Activated naive CD4-positive, alpha-beta T cell treated with Interleukin-2 at 50 U/mL for 16 hours (primary cell): Measurements from ENCODE around the gene THAP6.
A peak's percentile ranks its signal among the peaks of the same experiment; 100 is the strongest.
"Not testable (repeated sequence)": the region's sequence is repeated elsewhere in the genome, so short reads cannot be mapped to it uniquely, and the experiment has no call there.

ENCODE experiments used
- DNase-seq: peaks from one replicate; pipeline ENCODE4 v3.0.0-alpha.2; 2020

The THAP6 gene, protein sequence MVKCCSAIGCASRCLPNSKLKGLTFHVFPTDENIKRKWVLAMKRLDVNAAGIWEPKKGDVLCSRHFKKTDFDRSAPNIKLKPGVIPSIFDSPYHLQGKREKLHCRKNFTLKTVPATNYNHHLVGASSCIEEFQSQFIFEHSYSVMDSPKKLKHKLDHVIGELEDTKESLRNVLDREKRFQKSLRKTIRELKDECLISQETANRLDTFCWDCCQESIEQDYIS

DNA sequence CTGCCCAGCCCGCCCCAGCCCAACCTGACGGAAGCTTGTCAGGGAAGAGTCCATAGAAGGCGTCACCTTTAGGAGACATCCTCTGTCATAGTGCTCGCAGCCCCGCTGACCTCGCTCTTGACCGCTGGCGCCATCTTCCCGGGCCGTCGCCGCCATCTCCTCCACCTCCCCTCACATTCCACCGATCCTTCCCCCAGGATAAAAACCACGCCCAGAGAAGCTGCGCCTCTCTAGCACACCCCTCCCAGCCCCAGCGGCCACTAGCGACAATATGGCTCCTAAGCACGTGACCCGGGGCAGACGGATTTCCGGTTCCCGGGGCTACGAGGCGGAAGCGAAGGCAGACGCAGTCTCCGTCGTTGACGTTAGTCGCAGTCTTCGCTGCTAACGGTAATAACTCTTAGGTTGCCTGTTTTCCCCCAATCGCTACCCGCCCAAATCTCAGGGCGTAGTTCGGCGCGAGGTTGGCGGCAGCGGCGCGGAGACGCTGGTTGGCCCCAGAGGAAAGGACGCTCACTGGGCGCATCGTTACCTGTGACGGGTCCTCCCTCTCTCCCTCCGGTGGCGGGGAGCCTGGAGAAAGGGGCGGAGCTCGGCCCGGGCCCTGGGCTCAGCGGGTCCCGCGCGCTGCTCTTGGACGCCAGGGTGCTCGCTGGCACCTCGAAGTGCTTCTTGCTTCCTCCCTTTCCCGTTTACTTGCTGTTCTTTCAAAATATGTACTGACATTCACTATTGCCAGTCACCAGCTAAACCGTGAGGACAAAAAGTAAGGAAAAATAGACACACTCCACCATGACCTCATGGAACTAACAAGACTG, at the start of gene THAP6, which contains the start of gene RCHY1:
Gene THAP6 (plus strand): TSS at position 343 of the 818 bp plus-strand sequence. CDS start 980 bp downstream, outside the sequence.
Gene RCHY1 (minus strand): TSS at position 273 of the 818 bp plus-strand sequence. CDS start 117 bp downstream, at position 156.
- peak; percentile 94 for DNase-seq

DNA sequence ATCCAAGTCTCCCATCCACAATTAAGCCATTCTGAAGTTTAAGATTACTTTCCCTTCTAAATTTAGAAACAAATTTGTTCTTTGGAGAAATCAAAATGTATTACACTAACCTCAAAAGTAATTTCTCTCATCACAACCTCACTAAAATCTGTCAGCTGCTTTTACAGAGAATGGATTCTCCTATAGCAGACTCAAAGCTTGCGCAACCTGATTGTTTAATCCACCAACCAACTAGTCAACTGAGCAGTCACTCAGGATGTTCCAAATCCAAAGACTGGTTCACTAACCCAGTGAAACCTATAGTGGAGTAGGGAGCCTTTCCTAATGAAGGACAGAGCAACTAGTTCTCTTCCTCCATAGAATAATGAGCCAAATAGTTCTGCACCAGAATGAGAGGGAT, 44.4 kb upstream of the THAP6 start:
- DNase-seq, result no peak

DNA sequence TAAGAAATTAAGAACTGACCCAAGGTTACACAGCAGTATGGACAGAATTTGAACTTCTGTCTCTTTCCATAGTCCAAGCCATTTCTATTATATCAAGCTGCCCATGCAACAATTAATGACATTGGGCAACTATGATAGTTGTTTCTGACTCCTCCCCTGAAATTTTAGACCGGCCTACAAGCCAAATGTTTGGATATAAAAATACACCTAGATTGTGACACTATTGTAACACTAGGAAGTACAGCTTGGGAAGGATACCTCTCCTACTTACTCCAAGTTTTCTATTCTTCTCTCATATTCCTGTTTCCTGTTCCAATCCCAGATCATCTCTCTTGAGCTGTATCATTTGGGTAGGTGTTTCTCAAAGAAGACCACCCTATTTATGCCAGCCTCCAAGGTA, 43.5 kb upstream of the THAP6 start:
- no peak for DNase-seq

DNA sequence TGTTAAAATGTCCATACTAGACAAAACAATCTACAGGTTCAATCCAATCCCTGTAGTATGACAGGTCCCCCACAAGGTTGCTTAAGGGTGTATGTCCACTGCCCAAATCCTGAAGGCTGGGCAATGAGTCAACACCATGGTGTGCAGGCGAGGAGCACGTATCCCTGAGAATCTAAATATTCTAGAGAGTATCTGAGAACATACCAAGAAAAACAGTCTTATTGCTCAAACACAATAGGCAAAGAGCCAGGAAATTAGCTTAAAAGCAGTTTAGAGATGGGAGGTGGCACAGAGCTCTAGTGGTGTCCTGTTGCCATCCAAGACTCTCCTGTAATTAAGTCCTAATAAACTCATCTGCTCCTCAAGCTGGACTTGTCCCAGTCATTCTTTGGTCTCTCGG, 37.1 kb upstream of the THAP6 start:
- no peak for DNase-seq

DNA sequence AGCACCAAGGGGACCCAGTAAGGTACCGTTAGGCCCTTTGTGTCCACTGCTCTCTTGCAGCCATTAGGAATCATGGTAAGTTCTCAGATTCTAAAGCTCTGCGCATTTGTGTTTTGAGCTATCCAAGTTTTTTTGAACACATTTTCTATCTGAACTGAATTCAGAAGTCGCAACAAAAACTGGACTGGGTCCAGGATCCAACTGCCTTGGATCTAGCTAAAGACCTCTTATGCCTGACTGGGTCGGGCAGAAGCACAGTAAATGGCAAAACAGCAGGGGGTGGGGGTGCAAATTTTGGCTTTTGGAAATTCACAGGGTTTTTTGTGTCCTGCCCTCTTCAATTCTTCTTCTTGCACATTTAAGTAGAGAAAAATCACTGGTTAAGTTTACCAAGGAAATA, 30.1 kb upstream of the THAP6 start:
- DNase-seq, result no peak

DNA sequence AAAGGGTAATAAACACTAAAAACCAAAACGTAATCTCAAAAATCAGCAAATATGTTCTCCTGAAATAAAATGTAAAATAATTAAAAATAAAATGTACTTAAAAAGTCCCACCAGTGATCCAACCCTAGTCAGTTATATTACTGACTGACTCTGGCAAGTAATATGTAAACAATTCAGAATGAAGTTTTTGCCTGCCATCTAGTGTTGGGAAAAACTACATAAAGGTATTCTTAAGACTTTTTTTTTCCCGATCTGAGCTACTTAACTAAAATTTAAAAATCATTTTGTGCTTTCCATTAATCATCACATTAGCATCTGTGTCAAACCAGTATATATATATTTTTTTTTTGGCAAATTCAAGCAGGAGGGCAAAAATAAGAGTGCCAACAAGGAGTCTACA, 24.1 kb upstream of the THAP6 start:
- no peak for DNase-seq

DNA sequence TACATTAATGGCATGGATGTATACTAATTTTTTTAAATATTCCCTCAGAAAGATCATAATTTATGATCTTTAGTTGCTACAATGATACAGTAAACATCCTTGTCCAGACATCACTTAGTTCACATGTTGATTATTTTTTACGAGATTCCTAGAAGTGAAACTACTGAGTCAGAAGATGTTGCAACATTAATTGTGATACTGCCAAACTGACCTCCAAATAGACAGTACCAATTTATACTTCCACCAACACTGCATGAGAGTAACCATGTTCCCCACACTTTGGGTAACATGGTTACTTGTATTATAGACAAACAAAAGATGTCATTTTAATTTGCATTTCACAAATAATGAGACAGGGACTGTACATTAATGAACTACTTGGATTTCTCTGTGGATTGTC, 19.7 kb upstream of the THAP6 start:
- DNase-seq, result no peak

DNA sequence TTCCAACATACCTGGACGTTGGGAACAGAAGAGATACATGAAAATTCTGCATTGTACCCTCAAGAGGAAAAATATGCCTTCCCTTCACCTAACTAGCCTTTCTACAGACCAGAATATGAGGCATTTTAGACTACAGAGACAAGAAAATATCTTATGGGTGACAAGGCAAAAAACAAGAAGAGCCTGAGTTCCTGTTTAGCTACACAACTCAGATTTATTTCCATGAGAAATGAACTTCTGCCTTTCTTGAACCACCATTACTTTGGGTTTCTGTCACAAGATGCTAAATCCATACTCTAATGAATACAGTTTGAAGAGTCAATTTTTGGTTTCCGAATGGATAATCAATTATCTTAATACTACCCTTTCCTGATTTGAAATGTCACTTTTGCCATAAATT, 18.8 kb upstream of the THAP6 start:
- DNase-seq, result no peak

DNA sequence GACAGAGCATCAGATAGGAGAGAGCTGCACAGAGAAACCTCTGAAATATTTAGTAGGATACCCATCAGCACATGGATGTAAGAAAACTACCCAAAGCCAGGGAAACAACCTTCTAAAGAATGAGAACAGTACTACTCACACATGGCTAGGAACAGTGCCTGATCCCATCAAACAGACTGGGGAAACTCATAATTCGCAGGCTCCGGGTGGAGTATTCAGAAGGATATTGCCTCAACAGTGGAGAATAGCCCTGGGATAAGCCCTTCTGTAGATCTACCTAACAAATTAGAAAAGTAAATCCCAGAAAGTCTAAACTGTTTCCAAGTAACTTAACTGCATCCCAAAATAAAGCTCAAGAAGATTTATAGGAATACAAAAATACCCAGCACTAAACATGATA, 17.9 kb upstream of the THAP6 start:
- DNase-seq, result no peak

DNA sequence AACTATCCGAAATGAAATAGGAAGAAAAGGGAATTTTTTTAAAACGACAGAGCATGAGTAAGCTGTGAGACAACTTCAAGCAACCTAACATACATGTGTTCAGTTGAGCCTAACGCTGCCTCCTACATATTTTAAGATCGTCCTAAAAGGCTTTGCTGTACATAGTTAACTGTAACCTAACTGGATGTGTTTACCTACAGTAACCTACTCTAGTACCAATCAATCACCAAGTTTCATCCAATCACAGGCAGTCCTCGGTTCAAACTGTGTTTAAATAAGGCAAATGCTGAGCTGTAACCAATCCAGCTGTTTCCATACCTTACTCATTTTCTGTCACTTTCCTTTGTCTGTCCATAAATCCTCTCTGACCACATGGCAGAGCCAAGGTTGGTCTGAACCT, 17.1 kb upstream of the THAP6 start:
- no peak for DNase-seq

DNA sequence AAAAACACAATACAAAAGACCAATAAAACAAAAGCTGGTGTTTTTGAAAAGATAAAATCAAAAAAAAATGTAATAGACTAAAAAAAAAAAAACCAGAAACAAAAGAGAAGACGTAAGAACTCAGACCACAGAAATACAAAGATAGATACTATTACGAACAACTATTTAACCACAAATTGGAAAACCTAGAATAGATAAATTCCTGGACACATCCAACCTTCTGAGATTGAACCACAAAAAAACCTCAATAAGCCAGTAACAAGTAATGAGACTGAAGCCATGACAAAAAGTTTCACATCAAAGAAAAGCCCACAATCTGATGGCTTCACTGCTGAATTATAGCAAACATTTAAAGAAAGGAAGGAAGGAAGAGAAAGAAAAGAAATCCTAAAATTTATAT, 16.2 kb upstream of the THAP6 start:
- DNase-seq, result no peak

DNA sequence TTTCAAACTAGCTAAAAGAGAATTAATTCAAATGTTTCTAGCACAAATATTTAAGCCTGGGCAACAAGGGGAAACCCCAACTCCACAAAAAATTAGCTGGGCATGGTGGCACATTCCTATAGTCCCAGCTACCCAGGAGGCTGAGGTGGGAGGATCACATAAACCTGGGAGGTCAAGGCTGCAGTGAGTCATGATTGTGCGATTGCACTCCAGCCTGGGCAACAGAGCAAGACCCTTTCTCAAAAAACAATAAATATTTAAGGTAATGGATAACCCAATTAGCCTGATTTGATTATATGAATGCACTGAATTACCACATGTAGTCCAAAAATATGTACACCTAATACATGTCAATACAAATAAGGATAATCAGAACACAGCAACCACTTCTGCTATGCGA, 14.4 kb upstream of the THAP6 start:
- no peak for DNase-seq

DNA sequence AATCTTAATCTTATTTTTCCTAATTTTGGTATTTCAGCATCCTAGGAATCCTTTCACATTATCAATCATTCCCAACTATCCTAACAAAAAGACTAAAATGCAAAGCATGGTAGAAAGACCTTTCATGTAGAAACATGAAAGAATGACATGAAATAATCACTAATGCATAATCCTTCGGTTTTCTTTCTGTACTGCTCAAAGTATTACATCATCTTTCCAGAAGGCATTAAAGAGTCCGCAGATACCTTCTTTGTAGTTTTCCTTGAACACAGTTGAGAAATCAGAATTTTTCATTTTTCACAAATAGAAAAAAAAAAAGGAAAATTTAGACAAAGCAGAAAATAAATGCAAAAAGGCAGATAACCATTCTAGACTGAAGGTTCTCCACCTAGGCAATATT, 11.6 kb upstream of the THAP6 start:
- DNase-seq, result no peak

DNA sequence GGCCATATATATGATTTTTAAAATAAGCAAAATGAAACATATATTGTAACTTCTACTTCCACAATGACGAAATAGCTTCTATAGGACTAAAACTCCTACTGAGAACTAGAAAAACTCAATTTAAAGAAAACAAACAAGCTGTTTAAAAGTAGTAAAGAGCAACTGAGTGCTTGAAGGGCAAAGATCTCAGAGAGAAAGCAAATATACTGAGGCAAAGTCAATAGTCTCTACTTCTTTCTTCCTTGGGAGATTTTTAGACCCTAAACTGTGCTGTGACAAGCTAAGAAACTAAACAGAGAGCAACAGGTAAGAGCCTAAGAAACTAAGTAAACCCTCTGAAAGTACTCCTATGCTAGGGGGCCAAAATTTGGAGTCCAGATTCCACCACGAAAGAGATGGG, 8.6 kb upstream of the THAP6 start:
- no peak for DNase-seq

DNA sequence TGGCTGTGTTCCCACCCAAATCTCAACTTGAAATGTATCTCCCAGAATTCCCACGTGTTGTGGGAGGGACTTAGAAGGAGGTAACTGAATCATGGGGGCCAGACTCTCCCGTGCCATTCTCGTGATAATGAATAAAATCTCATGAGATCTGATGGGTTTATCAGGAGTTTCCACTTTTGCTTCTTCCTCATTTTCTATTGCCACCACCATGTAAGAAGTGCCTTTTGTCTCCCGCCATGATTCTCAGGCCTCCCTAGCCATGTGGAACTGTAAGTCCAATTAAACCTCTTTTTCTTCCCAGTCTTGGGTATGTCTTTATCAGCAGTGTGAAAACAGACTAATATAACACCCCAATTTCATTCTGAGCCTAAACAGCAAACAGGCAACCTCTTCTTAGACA, 4.7 kb upstream of the THAP6 start:
- not testable (repeated sequence) for DNase-seq

DNA sequence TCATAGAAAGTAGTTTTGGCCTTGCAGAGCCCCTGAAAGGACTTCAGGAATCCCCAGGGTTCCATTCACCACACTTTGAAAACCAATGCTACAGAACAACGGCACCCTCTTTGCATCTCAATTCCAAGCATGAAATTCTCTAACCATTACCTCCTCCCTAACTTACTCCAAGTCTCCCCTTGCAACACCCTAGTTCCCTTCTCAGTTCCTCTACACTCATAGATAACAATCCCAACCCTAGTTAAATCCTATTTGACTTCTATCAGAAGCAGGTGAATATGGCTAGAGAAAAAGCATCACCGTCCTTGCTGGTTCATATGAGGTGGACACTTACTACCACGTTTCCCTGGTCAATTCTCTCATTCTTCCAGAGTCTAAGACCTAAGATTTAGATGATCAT, 2.4 kb upstream of the THAP6 start:
- DNase-seq, result no peak

DNA sequence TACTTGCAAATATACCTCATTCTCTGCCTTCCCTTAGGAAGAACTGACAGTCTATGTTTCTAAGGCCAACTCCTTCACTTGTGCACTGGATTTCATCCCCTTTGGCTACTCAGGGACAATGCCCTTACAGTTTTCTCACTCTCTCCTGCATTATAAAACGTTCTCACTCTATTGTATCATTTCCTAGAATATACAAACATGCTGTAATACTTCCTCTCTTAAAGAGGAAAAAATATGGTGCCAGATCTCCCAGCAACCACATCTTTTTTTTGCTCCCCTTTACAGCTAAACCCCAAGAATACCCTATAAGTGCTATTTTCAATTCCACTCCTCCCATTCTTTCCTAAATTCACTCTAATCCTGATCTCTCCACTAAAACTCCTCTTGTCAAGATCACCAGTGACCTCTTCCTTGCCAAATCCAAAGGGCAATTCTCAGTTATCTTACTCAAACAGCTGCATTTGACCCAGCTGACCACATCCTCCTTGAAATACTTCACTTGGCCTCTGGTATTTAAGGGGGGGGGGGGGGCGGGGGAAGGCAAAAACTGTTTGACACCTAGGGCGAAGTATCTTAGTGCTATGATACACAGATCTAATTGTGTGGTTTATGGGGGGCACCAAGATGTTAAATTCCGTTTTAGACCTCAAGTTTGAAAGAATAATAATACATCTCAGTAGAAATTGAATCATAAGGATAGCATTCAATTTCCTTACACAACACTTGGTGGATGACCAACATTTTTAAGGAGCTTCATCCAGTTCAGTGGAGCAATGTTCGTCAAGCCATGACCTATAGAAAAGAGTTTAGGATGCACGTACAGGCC, 1.7 kb upstream of the THAP6 start:
- DNase-seq, result no peak

DNA sequence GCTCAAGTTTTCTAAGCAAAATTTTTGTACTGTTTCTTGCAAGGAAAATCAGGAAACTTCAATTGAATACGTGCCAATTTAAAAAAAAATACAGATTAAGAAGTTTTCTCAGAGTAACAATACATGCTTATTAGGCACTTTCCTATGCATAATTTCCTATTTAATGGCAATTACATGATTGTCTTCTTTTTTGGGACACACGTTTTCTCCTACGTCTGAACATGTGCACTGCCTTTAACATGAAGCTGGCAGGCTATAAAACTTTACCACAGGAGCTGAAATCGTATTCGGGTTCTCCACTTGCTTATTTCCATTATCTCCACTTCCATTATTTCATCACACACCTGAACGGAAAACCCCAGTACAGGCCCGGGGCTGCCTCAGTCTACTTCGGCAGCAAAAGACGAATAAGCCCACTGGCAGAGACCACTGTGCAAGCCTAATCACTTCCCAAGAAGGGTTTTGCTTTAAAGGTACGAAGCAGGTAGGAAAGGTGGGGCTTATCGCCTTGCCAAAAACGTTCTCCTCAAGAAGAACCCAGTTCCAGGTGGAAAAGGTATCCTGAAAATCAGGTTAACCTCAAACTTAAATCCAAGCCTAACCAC, 645 bp upstream of the THAP6 start:
- DNase-seq, result no peak

DNA sequence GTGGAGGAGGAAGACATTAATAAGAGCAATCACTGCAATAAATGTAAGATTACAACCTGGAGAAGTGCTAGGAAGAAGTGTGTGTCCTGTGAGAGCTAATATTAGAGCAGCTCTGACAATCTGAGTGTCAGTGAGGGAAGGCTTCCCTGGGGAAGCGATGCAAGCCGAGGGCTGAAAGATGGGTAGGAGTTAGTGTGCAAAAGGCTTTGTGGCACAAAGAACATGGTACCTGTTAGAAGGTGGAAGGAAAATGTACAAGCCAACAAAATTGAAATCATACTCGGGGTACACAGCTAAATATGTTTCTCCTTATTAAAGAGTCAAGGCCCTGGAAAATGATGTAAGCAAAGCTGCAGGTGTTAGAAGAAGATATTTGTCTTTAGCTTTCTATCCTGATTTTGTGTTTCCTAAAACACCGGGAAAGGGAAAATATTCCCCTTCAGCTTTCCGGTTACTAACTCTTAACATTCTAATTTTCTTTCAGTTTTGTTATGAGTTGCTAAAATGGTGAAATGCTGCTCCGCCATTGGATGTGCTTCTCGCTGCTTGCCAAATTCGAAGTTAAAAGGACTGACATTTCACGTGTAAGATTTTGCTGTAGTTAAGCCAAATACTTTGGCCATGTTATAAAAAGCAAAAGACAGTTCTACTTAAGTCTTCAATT, 808 bp downstream of the THAP6 start:
- DNase-seq, result peak; percentile 12

DNA sequence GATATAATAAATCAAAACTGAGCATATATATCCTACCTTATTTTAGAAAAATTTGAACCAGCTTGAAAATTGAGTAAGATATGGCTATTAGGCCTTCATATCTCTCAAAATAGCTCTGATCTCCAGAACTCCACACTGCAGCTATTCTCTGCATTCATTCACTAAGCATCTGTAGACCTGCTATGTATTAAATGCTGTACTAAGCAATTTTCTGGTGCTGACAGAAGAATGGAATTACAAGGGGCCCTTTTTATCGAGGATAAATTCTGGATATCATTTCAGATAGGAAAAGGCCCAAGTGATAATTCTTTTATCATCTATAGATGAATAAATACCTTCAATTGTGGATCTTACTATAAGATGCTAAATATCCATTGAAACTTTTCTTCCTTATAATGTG, 1.9 kb downstream of the THAP6 start:
- no peak for DNase-seq

DNA sequence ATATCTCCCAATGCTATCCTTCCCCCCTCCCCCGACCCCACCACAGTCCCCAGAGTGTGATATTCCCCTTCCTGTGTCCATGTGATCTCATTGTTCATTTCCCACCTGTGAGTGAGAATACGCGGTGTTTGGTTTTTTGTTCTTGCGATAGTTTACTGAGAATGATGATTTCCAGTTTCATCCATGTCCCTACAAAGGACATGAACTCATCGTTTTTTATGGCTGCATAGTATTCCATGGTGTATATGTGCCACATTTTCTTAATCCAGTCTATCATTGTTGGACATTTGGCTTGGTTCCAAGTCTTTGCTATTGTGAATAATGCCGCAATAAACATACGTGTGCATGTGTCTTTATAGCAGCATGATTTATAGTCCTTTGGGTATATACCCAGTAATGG, 5.2 kb downstream of the THAP6 start:
- not testable (repeated sequence) for DNase-seq

DNA sequence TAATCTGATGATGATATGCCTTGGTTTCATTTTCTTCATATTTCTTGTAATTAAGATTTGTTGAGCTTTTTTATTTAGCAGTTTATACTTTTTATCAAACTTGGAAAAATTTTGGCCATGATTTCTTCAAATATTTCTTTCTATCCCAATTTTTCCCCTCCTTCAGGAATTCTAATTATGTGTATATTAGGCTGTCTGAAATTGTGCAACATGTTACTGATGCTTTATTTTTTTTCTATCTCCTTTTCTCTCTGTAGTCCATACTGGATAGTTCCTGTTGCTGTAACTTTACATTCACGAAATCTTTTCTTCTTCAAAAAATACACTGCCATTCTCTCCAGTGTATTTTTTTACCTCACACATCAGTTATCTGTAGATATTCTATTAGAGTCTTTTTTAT, 10.8 kb downstream of the THAP6 start:
- DNase-seq, result no peak

DNA sequence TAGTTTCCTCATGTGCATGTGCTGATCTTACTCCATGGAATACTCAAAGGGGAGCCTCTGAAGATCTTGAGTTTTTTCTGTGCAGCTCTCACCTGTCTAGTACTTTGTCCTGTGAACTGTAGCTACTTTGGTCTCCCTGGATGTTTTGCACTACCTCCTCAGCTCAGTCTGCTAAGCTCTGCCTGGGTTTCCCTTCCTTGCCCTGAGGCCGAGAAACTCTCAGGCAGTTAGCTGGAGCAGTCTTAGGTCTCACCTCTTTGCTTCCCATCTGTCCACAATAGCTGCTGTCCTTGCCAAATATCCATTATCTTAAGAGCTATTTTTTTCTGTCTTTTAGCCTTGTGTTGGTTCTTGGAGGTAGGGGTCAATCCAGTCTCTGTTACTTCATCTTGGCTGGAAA, 11.6 kb downstream of the THAP6 start:
- DNase-seq, result no peak
